Central memory CD8-positive, alpha-beta T cell (primary cell): ENCODE data around the gene PLEKHS1.

Experiments used
- ATAC-seq: fragments of 150-1000 bp; cut with Tn5 transposase; replicated peaks from 2 replicates; pipeline ENCODE4 v1.10.0; 2022; ENCODE audit warnings: mild to moderate bottlenecking, moderate FRiP score, moderate number of reproducible peaks; ENCODE audit not compliant: poor library complexity, severe bottlenecking; ENCODE audit errors: extremely low read depth
- DNase-seq, 2 donors: peaks; one replicate each; pipeline ENCODE4 v3.0.0; 2021; ENCODE audit warnings: low spot score in 2 of 2
- H3K27ac Mint-ChIP-seq: one replicate; pipeline ENCODE4 v1.8.0; 2022; ENCODE audit warnings: low read depth, mild to moderate bottlenecking, moderate library complexity, mixed read lengths
- H3K27me3 Mint-ChIP-seq: one replicate; pipeline ENCODE4 v1.8.0; 2022; ENCODE audit warnings: mixed read lengths
- H3K36me3 Mint-ChIP-seq: one replicate; pipeline ENCODE4 v1.8.0; 2022; ENCODE audit warnings: mild to moderate bottlenecking, moderate library complexity, mixed read lengths; ENCODE audit not compliant: insufficient read depth
- H3K4me1 Mint-ChIP-seq: one replicate; pipeline ENCODE4 v1.8.0; 2022; ENCODE audit warnings: mixed read lengths
- H3K4me3 Mint-ChIP-seq: one replicate; pipeline ENCODE4 v1.8.0; 2022; ENCODE audit warnings: mild to moderate bottlenecking, moderate library complexity, mixed read lengths
- H3K9me3 Mint-ChIP-seq: one replicate; pipeline ENCODE4 v1.8.0; 2022; ENCODE audit warnings: mixed read lengths

The PLEKHS1 gene

GRCh38 chr10:113751181-113751732 lies at the start of gene PLEKHS1:
Gene PLEKHS1, plus strand, starts transcription at chr10:113751682. Its CDS starts 3,596 bp downstream, at chr10:113755278.
- Mint-ChIP-seq H3K27me3 (peaks cover 45% of the 10 kb centered on the region), H3K36me3 (no peaks in the 10 kb centered on the region), H3K4me3 (no peak within 1 kb of the TSS), H3K9me3 (no peaks in the 10 kb centered on the region), H3K4me1 (no peaks in the 10 kb centered on the region), H3K27ac (no peak within 1 kb of the TSS)
- DNase-seq (no peak), ATAC-seq (no peak)

DNA sequence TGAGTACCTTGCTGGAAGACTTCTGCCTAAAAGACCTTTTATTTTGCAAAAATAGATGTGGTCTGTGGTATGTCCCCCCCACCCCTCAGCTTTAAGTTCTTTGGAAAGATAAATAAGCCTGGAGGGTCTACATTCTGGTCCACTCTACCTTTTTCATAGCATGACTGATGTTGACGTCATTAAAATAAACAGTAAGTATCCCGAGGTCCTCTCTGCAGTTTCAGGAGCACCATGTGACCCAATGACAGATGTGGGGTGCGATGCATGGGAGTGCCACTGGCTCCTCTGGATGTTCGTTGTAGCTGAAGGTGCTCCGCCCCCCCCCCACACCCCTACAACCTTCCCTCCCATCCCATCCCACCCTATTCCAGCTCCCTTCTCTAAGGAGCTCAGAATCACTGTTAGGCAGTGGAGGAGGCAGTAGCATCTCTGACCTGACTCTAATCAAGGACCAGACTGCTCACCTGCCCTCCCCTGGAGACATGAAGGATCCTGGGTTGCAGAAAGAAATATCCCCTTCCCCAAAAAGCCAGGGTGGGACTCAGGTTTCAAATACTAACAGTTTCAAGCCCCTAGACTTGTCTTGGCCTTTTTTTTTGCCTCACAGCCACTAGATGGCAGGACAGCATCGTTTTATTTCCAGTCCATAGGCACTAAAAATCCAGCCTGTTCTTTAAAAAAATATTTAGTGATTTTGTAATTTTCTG lies 46.7 kb upstream of the PLEKHS1 start:
- no peak for DNase-seq
- H3K27ac Mint-ChIP-seq = no peak overlapping the region
- ATAC-seq = no peak
- no peaks in the 10 kb centered on the region for H3K9me3 Mint-ChIP-seq
- peaks cover 19% of the 10 kb centered on the region for H3K36me3 Mint-ChIP-seq
- peaks cover 27% of the 10 kb centered on the region for H3K4me1 Mint-ChIP-seq
- H3K4me3 Mint-ChIP-seq = no peak overlapping the region
- no peaks in the 10 kb centered on the region for H3K27me3 Mint-ChIP-seq

GRCh38 chr10:113705344-113705652 lies 46.2 kb upstream of the PLEKHS1 start:
- Mint-ChIP-seq H3K27ac (no peak overlapping the region), H3K36me3 (peaks cover 18% of the 10 kb centered on the region)
- ATAC-seq = no peak

DNA sequence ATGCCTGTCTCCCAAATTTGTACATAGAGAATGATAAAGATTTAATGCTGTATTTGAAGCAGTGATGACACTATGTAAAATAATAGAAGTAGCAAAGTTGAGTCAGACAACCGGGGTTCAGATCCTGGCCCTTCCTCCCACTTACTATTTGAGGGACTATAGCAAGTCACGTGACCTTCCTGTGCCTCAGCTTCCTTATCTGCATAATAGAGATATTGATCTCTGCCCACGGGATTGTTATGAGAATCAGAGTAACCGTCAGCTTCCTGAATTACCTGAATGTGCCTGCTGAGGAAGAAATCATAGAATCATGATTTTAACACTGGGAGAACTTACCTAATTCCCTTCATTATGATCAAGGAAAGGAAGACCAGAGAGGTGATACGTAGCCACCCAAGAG lies 44.9 kb upstream of the PLEKHS1 start:
- DNase-seq (no peak), ATAC-seq (no peak)
- Mint-ChIP-seq H3K27ac (no peak overlapping the region), H3K9me3 (no peaks in the 10 kb centered on the region), H3K4me3 (no peak overlapping the region), H3K4me1 (peaks cover 35% of the 10 kb centered on the region), H3K36me3 (peaks cover 15% of the 10 kb centered on the region), H3K27me3 (no peaks in the 10 kb centered on the region)

More at GRCh38 chr10:113705344-113705652, 46.2 kb upstream of the PLEKHS1 start:
- no peaks in the 10 kb centered on the region for H3K27me3 Mint-ChIP-seq
- H3K9me3 Mint-ChIP-seq = no peaks in the 10 kb centered on the region
- no peak for DNase-seq
- peaks cover 32% of the 10 kb centered on the region for H3K4me1 Mint-ChIP-seq
- H3K4me3 Mint-ChIP-seq = no peak overlapping the region

- Mint-ChIP-seq H3K4me1 (peaks cover 37% of the 10 kb centered on the region), H3K4me3 (no peak overlapping the region), H3K27me3 (no peaks in the 10 kb centered on the region), H3K27ac (peak overlapping the region; percentile 69), H3K36me3 (peaks cover 8% of the 10 kb centered on the region), H3K9me3 (no peaks in the 10 kb centered on the region)
- DNase-seq (no peak), ATAC-seq (no peak)
These were observed 42.8 kb upstream of the PLEKHS1 start for GRCh38 chr10:113708640-113709039.

GRCh38 chr10:113709221-113709838 lies 42.2 kb upstream of the PLEKHS1 start:
- Mint-ChIP-seq H3K9me3 (no peaks in the 10 kb centered on the region), H3K4me3 (no peak overlapping the region), H3K27ac (peak overlapping the region; percentile 69), H3K27me3 (no peaks in the 10 kb centered on the region), H3K4me1 (peaks cover 37% of the 10 kb centered on the region), H3K36me3 (peaks cover 5% of the 10 kb centered on the region)
- DNase-seq (no peak), ATAC-seq (no peak)

GRCh38 chr10:113711142-113711541 lies 40.3 kb upstream of the PLEKHS1 start:
- peaks cover 43% of the 10 kb centered on the region for H3K4me1 Mint-ChIP-seq
- ATAC-seq = no peak
- no peak overlapping the region for H3K4me3 Mint-ChIP-seq
- H3K27ac Mint-ChIP-seq = no peak overlapping the region
- no peaks in the 10 kb centered on the region for H3K27me3 Mint-ChIP-seq
- H3K9me3 Mint-ChIP-seq = no peaks in the 10 kb centered on the region
- DNase-seq = no peak
- peaks cover 5% of the 10 kb centered on the region for H3K36me3 Mint-ChIP-seq

DNA sequence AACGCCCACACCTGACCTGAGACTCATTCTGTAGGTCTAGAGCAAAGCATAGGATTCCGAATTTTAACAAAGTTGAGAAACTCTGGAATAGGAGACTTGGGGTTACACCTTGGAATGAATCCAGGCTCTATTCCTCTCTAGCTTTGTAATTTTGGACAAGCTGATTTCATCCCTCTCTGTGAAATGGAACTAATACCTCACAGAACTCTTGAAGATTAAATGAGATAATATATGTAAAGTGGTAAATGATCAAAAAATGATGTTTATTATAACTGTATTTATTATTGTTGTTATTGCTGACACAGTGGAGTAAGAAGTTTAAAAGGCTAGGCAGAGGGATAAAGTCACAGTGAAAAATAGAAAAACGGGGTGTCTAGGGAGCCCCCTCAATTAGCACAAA lies 39.5 kb upstream of the PLEKHS1 start:
- H3K36me3 Mint-ChIP-seq = peaks cover 5% of the 10 kb centered on the region
- no peak overlapping the region for H3K27ac Mint-ChIP-seq
- no peak overlapping the region for H3K4me3 Mint-ChIP-seq
- DNase-seq = no peak
- H3K9me3 Mint-ChIP-seq = no peaks in the 10 kb centered on the region
- H3K27me3 Mint-ChIP-seq = no peaks in the 10 kb centered on the region
- peaks cover 39% of the 10 kb centered on the region for H3K4me1 Mint-ChIP-seq
- no peak for ATAC-seq

- no peaks in the 10 kb centered on the region for H3K27me3 Mint-ChIP-seq
- H3K4me3 Mint-ChIP-seq = no peak overlapping the region
- H3K27ac Mint-ChIP-seq = no peak overlapping the region
- ATAC-seq (no peak), DNase-seq (no peak)
- no peaks in the 10 kb centered on the region for H3K9me3 Mint-ChIP-seq
- peaks cover 33% of the 10 kb centered on the region for H3K4me1 Mint-ChIP-seq
- peaks cover 5% of the 10 kb centered on the region for H3K36me3 Mint-ChIP-seq
These were observed 38.5 kb upstream of the PLEKHS1 start for GRCh38 chr10:113712755-113713639.

DNA sequence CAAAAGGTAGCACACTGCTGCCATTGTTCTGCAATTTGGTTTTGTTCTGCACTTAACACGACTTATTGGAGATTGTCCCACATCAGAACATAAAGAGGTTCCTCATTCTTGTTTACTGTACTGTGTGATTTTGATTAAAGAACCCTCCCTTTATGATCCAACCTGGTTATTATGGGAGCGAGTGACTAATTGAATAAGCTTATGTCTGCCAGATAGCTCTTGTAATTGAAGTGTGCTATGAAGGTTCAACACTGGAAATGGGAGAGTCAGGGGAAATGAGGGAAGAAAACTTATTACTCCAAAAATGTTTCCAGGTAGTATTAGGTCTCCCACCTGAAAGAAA lies 37.9 kb upstream of the PLEKHS1 start:
- H3K27ac Mint-ChIP-seq = no peak overlapping the region
- ATAC-seq (no peak), DNase-seq (no peak)
- no peak overlapping the region for H3K4me3 Mint-ChIP-seq
- H3K36me3 Mint-ChIP-seq = peaks cover 8% of the 10 kb centered on the region
- H3K4me1 Mint-ChIP-seq = peaks cover 31% of the 10 kb centered on the region
- no peaks in the 10 kb centered on the region for H3K27me3 Mint-ChIP-seq
- no peaks in the 10 kb centered on the region for H3K9me3 Mint-ChIP-seq

DNA sequence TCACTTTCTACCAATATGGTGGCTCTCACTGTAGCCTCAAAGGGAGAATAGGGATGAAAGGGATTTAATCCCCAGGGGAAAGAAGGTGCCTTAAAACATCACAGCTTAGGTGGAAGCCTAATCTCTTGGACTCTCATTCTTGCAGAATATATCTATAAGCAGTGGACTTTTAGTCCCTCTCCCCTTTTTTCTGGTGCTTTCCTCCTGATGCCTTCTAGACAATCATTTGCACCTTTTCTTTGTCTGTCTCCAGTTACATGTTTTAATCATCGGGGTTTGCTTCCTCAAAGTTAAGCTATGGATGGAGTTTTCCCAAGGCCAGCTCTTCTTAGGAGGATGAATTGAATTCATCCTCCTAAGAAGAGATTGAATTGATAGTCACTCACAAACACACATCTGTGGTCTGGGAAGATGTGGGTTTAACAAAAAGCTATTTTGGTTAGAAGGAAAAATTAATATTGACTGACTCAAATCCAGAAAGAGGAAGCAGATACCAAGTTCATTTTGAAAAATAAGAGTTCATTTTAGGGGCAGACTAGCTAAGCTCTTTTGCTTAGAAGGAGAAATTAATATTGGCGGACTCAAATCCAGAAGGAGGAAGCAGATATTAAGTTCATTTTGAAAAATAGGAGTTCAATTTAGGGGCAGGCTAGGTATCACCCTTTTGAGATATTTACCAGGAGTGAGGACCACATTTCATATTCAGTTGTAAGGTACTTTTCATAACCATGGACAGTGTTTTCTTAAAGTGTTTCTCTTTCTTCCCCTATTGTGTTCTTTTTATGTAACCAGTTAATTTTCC lies 35.2 kb upstream of the PLEKHS1 start:
- Mint-ChIP-seq H3K4me1 (peaks cover 11% of the 10 kb centered on the region), H3K27me3 (no peaks in the 10 kb centered on the region), H3K36me3 (peaks cover 16% of the 10 kb centered on the region), H3K9me3 (no peaks in the 10 kb centered on the region), H3K4me3 (no peak overlapping the region), H3K27ac (no peak overlapping the region)
- ATAC-seq = no peak
- no peak for DNase-seq
